Activated CD8-positive, alpha-beta memory T cell treated with anti-CD3 and anti-CD28 coated beads, Interleukin-2, amount 10 ng/mL, durations not matched to agents 7 days and 5 days (primary cell): ENCODE measurements around the gene SLC22A3. TPM values are rescaled to one million over a fixed set of nuclear protein-coding genes. Genes with fewer than 3 reads are reported as not detected.

ENCODE experiments used
- ATAC-seq: fragments of 150-1000 bp; cut with Tn5 transposase; one replicate; pipeline ENCODE4 v1.10.0; 2021; ENCODE audit warnings: moderate library complexity
- CTCF ChIA-PET: fragments of 350-600 bp; sonication (Branson Sonifier 250); formaldehyde crosslinking; loops from one replicate; lab custom pipeline; 2021; ENCODE audit warnings: antibody characterized with exemption; lab: Charles Lee
- DNase-seq: peaks from one replicate; pipeline ENCODE4 v3.0.0-alpha.2; 2020
- H3K27ac Mint-ChIP-seq: one replicate; pipeline ENCODE4 v1.8.0; 2021; ENCODE audit warnings: mild to moderate bottlenecking, mixed read lengths
- H3K27me3 Mint-ChIP-seq: one replicate; pipeline ENCODE4 v1.8.0; 2021; ENCODE audit warnings: mixed read lengths
- H3K36me3 Mint-ChIP-seq: one replicate; pipeline ENCODE4 v1.8.0; 2021; ENCODE audit warnings: mild to moderate bottlenecking, mixed read lengths
- H3K4me1 Mint-ChIP-seq: one replicate; pipeline ENCODE4 v1.8.0; 2021; ENCODE audit warnings: mixed read lengths
- H3K4me3 Mint-ChIP-seq: one replicate; pipeline ENCODE4 v1.8.0; 2021; ENCODE audit warnings: mild to moderate bottlenecking, moderate library complexity, mixed read lengths
- H3K9me3 Mint-ChIP-seq: one replicate; pipeline ENCODE4 v1.8.0; 2022; ENCODE audit warnings: low read depth, mixed read lengths
- total RNA-seq, 2 experiments: library from RNA; stranded (reverse); gene quantifications; one replicate each; pipeline ENCODE4 v1.2.3, GENCODE V29; 2021

The SLC22A3 gene
- total RNA-seq, 2 experiments from 2014 or later: not detected

DNA sequence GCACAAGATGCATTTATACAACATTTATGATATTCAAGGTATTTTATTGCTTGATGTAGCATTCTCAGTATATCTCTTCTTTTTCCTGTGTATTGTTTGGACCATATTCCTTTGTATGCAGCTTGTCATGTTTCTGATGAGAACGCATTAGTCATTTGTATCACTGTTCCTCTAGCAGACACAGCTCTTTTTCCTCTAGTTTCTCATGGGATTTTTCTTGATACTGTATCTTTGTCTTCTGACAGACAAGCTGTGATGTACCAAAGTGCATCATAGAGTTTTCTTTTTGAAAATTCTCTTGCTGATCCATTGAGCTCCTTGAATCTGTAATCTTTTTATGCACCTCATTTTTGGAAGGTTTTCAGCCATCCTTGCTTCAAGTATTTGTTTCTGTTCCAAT is 140.9 kb downstream of the SLC22A3 start:
- Mint-ChIP-seq H3K4me3 (no peak overlapping the region), H3K36me3 (peaks cover 74% of the 10 kb centered on the region), H3K9me3 (no peaks in the 10 kb centered on the region), H3K4me1 (no peaks in the 10 kb centered on the region), H3K27me3 (no peaks in the 10 kb centered on the region), H3K27ac (no peak overlapping the region)
- CTCF ChIA-PET: interaction anchor here (1.4 kb wide), 1 partner anchor 18 kb away, joined by 3 read pairs; no protein-coding TSS in a partner anchor
- ATAC-seq (no peak), DNase-seq (no peak)

GRCh38 chr6:160494576-160494975 is 146.4 kb downstream of the SLC22A3 start:
- no peak overlapping the region for H3K4me3 Mint-ChIP-seq

DNA sequence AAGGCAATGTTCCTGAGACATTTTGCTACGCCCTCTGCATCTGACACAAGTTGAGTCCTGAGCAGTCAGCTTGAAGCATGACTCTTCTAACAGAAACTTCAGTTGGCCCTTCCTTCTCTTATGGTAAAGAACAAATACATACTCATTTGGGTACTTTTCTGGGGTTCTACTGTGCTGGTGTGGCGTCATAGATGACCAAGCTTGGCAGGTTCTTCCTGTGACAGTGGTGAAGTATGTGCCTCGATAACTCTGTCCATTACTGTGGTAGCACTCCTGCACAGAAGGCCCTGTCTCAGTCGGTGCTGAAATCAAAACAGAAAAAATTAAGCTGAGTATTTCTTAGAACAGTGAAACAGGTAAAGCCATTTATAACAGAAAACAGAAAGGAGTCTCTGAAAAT is 152.5 kb downstream of the SLC22A3 start:
- peaks cover 35% of the 10 kb centered on the region for H3K4me1 Mint-ChIP-seq
- peaks cover 22% of the 10 kb centered on the region for H3K9me3 Mint-ChIP-seq
- H3K27ac Mint-ChIP-seq: peak overlapping the region; percentile 94
- peaks cover 77% of the 10 kb centered on the region for H3K36me3 Mint-ChIP-seq
- H3K4me3 Mint-ChIP-seq: no peak overlapping the region
- no peaks in the 10 kb centered on the region for H3K27me3 Mint-ChIP-seq
- DNase-seq (peak; percentile 84), ATAC-seq (peak; percentile 88)
- CTCF ChIA-PET: interaction anchor here (1.4 to 4.5 kb wide), 3 partner anchors 18 to 38 kb away, joined by 4 to 39 read pairs (median 10); no protein-coding TSS in a partner anchor

More at GRCh38 chr6:160494576-160494975, 146.4 kb downstream of the SLC22A3 start:
- no peaks in the 10 kb centered on the region for H3K27me3 Mint-ChIP-seq
- CTCF ChIA-PET: no interaction called here
- DNase-seq (no peak), ATAC-seq (no peak)
- H3K27ac Mint-ChIP-seq: no peak overlapping the region
- H3K36me3 Mint-ChIP-seq: peaks cover 79% of the 10 kb centered on the region
- H3K4me1 Mint-ChIP-seq: peaks cover 6% of the 10 kb centered on the region
- H3K9me3 Mint-ChIP-seq: peaks cover 11% of the 10 kb centered on the region

Other genes starting within 250 kb of the SLC22A3 start
- gene SLC22A1, start 226.6 kb upstream of the SLC22A3 start, total RNA-seq: 1 to 10 TPM in 1 of 2 experiments, under 1 TPM in 1; 0.82 to 1.6 TPM
- not detected for gene SLC22A2, start 89.6 kb upstream of the SLC22A3 start, total RNA-seq